Hepatocyte (in vitro differentiated cells): ENCODE results near the gene RBM33.

Source experiments
- EZH2 ChIP-seq: fragments of 200-600 bp; sonication (generic); IDR thresholded peaks from 2 replicates; pipeline ENCODE4 v1.6.1; 2016; ENCODE audit warnings: antibody characterized with exemption, mild to moderate bottlenecking, borderline replicate concordance
- TF ChIP-seq, protein P1 (sequence below): fragments of 200-600 bp; sonication (generic); IDR thresholded peaks from 2 replicates; pipeline ENCODE4 v1.5.1; 2016; ENCODE audit warnings: antibody characterized with exemption, mild to moderate bottlenecking; ENCODE audit not compliant: poor library complexity

- TF ChIP-seq, protein P1, sequence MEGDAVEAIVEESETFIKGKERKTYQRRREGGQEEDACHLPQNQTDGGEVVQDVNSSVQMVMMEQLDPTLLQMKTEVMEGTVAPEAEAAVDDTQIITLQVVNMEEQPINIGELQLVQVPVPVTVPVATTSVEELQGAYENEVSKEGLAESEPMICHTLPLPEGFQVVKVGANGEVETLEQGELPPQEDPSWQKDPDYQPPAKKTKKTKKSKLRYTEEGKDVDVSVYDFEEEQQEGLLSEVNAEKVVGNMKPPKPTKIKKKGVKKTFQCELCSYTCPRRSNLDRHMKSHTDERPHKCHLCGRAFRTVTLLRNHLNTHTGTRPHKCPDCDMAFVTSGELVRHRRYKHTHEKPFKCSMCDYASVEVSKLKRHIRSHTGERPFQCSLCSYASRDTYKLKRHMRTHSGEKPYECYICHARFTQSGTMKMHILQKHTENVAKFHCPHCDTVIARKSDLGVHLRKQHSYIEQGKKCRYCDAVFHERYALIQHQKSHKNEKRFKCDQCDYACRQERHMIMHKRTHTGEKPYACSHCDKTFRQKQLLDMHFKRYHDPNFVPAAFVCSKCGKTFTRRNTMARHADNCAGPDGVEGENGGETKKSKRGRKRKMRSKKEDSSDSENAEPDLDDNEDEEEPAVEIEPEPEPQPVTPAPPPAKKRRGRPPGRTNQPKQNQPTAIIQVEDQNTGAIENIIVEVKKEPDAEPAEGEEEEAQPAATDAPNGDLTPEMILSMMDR, result no peak
- no peak for TF ChIP-seq EZH2
Observed at GRCh38 chr7:155710530-155710929, 66.1 kb downstream of the RBM33 start.
